NCI-H2196 treated with DMSO at 0.1 percent for 48 hours (cell line): Measurements from ENCODE around the gene PUS10.
"Not testable (repeated sequence)": the region's sequence is repeated elsewhere in the genome, so short reads cannot be mapped to it uniquely, and the experiment has no call there.

Experiments
- DNase-seq: peaks from one replicate; lab custom pipeline; 2025; ENCODE audit not compliant: unreplicated experiment; lab: John Stamatoyannopoulos, UW

PUS10 gene

GRCh38 chr2:61013382-61013781 is 4.7 kb downstream of the PUS10 start:
- no peak for DNase-seq

GRCh38 chr2:61012303-61012702 is 5.8 kb downstream of the PUS10 start:
- not testable (repeated sequence) for DNase-seq

GRCh38 chr2:61011678-61012077 is 6.4 kb downstream of the PUS10 start:
- no peak for DNase-seq

GRCh38 chr2:61009355-61009754 is 8.7 kb downstream of the PUS10 start:
- no peak for DNase-seq

- no peak for DNase-seq
Measured at GRCh38 chr2:61006486-61007105, 11.5 kb downstream of the PUS10 start.

GRCh38 chr2:61005736-61006135 is 12.3 kb downstream of the PUS10 start:
- DNase-seq, result no peak

GRCh38 chr2:60998628-60999545 is 19.2 kb downstream of the PUS10 start:
- no peak for DNase-seq

- DNase-seq, result no peak
Measured at GRCh38 chr2:60994131-60994530, 23.9 kb downstream of the PUS10 start.

- DNase-seq, result no peak
Measured at GRCh38 chr2:60992985-60993392, 25.1 kb downstream of the PUS10 start.

GRCh38 chr2:60991644-60992043 is 26.4 kb downstream of the PUS10 start:
- no peak for DNase-seq

GRCh38 chr2:60989259-60989658 is 28.8 kb downstream of the PUS10 start:
- no peak for DNase-seq

- not testable (repeated sequence) for DNase-seq
Measured at GRCh38 chr2:60987656-60988055, 30.4 kb downstream of the PUS10 start.

GRCh38 chr2:60987041-60987440 is 31.0 kb downstream of the PUS10 start:
- DNase-seq, result no peak

GRCh38 chr2:60984720-60985119 is 33.3 kb downstream of the PUS10 start:
- DNase-seq, result no peak

- DNase-seq, result not testable (repeated sequence)
Measured at GRCh38 chr2:60982066-60982465, 36.0 kb downstream of the PUS10 start.

- no peak for DNase-seq
Measured at GRCh38 chr2:60980071-60980815, 37.8 kb downstream of the PUS10 start.

GRCh38 chr2:60979231-60979630 is 38.8 kb downstream of the PUS10 start:
- DNase-seq, result no peak

GRCh38 chr2:60977562-60977895 is 40.5 kb downstream of the PUS10 start:
- DNase-seq, result no peak

GRCh38 chr2:60976875-60977561 is 41.0 kb downstream of the PUS10 start:
- DNase-seq, result no peak

GRCh38 chr2:60976256-60976850 is 41.7 kb downstream of the PUS10 start:
- DNase-seq, result no peak

GRCh38 chr2:60974652-60975051 is 43.4 kb downstream of the PUS10 start:
- no peak for DNase-seq
